GM19395 (cell line): ENCODE data around the gene MICAL3.

Experiments used
- ATAC-seq: cut with Tn5 transposase; IDR thresholded peaks from one replicate; pipeline ENCODE4 v1.9.1; 2021; ENCODE audit warnings: mild to moderate bottlenecking, moderate library complexity; ENCODE audit not compliant: unreplicated experiment

MICAL3 gene

DNA sequence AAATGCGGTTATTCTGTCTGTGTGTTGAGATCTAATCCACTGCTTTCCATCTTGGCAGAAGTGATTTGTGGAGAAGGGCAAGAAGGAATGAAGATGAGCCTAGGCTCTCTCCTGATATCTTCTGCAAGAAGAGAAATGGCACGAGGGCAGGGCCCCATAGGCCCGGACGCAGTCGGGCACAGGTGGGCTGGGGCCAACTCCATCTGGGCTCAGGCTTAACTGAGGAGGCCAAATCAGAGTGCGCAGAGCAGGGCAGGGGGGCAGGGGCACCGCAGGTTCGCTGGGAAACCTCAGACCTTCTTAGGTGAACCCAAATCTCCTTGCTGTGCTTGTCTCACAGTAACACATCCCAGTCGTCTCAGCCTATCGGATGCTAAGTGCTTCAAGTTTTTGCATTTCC lies 217.3 kb downstream of the MICAL3 start:
- ATAC-seq, result no peak

- no peak for ATAC-seq
Measured at GRCh38 chr22:17806437-17806836, 217.9 kb downstream of the MICAL3 start.

- ATAC-seq, result no peak
Measured at GRCh38 chr22:17804331-17805080, 219.9 kb downstream of the MICAL3 start.

- ATAC-seq, result no peak
Measured at GRCh38 chr22:17803609-17804270, 220.6 kb downstream of the MICAL3 start.

GRCh38 chr22:17802822-17803221 lies 221.5 kb downstream of the MICAL3 start:
- no peak for ATAC-seq

DNA sequence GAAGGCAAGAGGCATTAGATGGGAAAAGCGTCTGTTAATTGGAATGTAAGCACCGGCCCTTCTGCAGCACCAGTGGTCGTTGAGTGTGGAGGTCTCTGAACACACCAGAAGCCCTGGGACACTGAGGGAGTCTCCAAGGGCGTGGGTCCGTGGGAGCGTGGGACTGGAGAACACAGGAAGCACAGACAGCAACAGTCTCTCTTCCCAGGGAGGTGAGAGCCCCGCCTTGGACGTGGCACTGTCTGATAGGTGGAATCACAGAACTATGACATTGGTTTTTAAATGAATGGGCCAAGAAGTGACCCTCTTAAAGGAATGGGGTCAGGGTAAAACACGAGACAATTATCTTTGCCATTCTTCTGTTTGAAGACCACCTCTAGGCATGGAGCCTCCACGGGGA lies 221.9 kb downstream of the MICAL3 start:
- no peak for ATAC-seq

GRCh38 chr22:17797721-17798559 lies 226.4 kb downstream of the MICAL3 start:
- peak; percentile 61 for ATAC-seq

DNA sequence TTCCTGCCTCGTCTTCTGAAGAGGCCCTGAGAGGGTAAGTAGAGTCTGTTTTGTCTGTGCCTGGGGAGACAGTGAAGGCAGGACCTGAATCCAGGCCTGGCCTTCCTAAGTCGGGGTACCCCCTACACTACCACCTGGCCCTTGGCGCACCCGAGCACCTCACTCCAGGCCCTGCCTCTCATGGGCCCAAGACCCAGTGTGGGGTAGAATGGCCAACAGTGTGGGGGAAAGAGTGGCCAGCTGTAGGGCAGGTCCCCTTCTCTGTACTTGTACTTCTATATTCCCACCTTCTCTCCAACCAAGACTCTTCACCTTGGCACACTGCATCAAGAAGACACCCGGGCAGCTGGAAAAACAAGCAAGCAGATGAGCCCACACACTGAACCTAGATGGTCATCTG lies 227.7 kb downstream of the MICAL3 start:
- no peak for ATAC-seq

- no peak for ATAC-seq
Measured at GRCh38 chr22:17795661-17796548, 228.5 kb downstream of the MICAL3 start.

DNA sequence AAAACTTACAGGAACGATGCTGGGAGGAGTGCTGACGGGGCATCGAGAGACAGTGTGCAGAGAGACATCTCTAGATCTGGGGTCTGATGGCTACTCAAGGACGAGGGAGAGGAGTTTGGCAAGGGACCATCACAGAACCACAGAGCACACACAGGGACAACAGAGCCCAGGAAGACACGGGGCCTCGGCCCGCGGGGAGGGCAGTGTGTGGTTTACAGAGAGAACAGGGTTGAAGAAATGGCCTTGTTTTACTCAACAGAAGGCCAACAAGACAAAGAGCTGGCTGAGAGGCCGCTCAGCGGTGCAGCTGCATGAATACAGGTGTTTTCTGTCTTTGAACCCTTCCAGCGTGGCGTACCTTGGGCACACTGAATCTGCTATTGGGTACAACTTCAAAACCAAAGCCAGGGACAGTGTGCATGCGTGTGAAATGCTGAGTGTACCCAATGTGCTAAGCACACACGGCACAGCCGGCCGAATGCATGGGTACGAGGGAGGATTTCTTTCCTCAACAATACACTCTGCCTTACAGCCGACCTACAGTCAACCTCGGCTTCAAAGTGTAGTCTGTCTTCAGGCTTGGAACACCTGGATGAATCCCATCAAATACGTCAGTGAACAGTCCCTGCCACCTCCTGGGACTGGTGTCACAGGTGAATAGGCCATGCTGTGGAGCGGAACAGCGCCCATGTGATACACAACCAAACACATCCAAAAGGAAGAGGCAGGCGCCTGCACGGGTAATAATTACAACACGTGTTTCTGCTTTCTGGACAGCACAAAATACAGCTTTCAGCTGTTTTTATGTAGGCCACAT lies 229.4 kb downstream of the MICAL3 start:
- ATAC-seq, result no peak

- ATAC-seq, result no peak
Measured at GRCh38 chr22:17792854-17793434, 231.4 kb downstream of the MICAL3 start.

DNA sequence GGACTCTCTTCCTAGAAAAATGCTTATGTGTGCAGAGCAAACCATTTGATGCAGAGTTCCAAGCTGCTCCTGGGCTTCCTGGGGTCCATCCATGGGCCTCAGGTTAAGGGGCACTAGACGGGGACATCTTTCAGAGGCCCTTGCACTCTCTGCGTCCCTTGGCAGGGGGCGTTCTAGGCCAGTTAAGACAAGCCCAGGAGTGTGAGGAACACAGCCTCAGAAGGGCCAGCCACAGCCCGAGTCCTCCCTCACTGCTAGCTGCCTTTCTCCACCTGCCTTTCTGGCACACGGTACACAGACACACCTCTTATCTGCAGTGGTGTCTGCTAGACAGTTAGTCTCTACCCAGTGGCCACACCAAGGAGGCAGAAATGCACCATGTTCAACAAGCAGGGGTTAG lies 232.1 kb downstream of the MICAL3 start:
- no peak for ATAC-seq

DNA sequence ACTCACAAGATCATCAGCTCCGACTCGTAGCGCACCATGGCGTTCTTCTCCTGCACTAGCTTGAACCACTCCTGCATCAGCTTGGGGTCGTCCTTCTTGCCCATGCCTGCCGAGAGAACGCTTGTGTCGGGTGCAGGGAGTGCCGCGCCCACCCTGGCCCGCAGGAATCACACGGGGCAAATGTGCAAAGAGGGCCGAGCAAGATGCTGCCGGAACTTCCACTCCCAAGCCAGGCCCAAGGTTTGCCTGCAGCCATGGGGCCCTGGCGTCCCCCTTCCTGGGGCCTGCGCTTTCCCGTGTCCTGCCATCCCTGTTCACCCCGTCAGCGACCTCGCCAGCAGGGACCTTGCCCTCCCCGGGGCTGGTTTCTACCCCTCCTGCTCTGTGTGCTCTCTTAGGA lies 233.2 kb downstream of the MICAL3 start:
- ATAC-seq, result no peak

- ATAC-seq, result no peak
Measured at GRCh38 chr22:17789379-17790200, 234.8 kb downstream of the MICAL3 start.

DNA sequence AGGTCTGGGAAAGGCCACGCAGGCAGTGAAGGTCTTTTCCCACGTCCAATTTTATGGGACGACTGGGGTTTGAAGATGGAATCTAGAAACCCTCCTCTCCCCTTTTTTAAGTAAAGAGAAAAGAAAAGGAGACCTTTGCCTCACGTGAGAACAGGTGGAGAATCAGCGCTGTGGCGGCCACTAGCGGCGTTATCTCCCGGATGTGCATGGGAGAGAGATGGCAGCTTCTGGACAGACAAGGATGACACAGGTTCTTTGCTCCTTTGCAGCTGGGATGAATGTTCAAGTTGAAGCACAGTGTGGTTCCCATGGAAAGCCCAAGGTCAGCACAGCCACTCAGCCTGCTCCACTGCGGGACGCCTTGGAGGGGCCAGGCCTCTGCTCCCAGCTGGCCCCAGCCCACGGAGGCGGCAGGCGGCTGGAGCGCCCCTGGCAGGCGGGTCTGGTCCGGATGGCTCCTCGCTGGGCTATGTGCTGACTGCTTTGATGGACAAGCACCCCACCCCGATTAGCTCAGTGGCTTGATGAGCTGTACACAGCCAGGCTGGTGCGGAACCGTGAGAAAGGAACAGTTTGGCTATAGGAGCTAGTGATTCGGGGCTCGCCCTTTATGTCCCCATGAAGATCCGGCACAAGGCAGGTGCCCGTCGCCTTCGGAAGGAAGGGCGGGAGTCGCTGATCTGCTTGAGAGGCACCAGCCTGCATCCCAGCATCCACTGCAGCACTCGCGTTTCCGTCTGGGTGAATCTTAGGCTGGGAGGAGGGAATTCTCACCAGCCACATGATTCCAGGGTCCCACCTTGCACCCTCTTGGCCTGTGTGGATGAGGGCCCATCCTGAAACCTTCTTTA lies 235.6 kb downstream of the MICAL3 start:
- no peak for ATAC-seq

DNA sequence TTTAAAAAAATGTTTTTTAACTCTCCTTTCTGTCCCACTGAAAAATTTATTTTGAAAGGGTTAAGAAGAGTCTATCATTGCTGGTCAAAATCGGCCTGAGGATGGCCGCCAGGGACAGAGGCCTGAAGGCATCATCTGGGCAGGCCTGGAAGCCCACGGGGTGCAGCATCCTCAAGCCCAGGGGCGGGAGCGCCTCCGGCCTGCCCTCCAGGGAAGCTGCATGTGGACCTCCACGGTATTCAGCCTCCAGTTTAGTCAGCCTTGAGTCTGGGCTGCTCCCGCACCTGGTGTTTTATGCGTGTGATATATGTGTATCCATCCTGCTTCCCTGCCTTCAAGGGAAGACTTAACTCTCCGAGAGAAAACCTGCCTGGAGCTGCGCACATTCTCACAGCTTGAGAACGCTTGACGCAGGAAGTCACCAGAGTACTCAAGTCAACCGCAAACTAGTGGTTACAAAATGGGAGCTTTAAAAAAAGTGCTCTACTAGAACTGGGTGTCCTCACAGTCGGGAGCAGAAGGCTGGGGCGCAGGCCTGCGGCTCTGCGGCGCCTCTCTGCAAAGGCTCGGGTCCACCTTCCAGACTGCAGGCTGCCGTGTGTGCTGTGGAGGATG lies 236.5 kb downstream of the MICAL3 start:
- no peak for ATAC-seq

DNA sequence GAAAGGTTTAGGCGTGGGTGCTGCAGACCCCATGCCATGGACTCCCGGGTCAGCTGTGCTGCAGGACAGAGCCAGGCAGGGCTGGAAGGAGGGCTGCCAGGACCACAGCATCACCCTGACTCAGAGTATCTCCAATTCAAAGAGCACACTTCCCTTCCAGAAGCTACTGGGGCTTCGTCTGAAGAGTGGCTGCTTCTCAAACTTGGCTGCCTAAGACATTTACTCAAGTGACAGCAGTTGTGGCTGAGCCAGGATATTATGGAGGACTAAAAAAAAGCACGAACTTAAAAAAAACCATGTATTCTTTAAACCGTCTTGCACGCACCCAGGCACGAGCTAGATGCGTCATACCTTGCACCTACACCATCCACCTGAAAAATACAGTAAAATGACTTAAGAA lies 237.1 kb downstream of the MICAL3 start:
- ATAC-seq, result no peak
